T1000 (cell line): ENCODE results near the gene PYROXD2.

Source experiments
- DNase-seq: peaks from one replicate; lab custom pipeline; 2025; ENCODE audit warnings: mixed read lengths; lab: John Stamatoyannopoulos, UW

Gene PYROXD2

GRCh38 chr10:98414578-98414931 is 427 bp downstream of the PYROXD2 start:
- no peak for DNase-seq

- no peak for DNase-seq
Observed at GRCh38 chr10:98411768-98412167, 3.2 kb downstream of the PYROXD2 start.

- DNase-seq, result no peak
Observed at GRCh38 chr10:98411166-98411565, 3.8 kb downstream of the PYROXD2 start.

- DNase-seq, result no peak
Observed at GRCh38 chr10:98410759-98411158, 4.2 kb downstream of the PYROXD2 start.

- DNase-seq, result no peak
Observed at GRCh38 chr10:98410135-98410743, 4.7 kb downstream of the PYROXD2 start.

GRCh38 chr10:98408799-98409198 is 6.2 kb downstream of the PYROXD2 start:
- DNase-seq, result no peak

GRCh38 chr10:98407744-98408241 is 7.2 kb downstream of the PYROXD2 start:
- no peak for DNase-seq

- DNase-seq, result no peak
Observed at GRCh38 chr10:98407017-98407743, 7.8 kb downstream of the PYROXD2 start.

GRCh38 chr10:98405422-98405821 is 9.6 kb downstream of the PYROXD2 start:
- DNase-seq, result no peak

GRCh38 chr10:98404571-98405359 is 10.2 kb downstream of the PYROXD2 start:
- DNase-seq, result peak; percentile 47

- peak; percentile 24 for DNase-seq
Observed at GRCh38 chr10:98403812-98404504, 11.0 kb downstream of the PYROXD2 start.

- DNase-seq, result no peak
Observed at GRCh38 chr10:98402931-98403718, 11.9 kb downstream of the PYROXD2 start.

GRCh38 chr10:98402478-98402877 is 12.5 kb downstream of the PYROXD2 start:
- DNase-seq, result no peak

GRCh38 chr10:98400482-98400881 is 14.5 kb downstream of the PYROXD2 start:
- no peak for DNase-seq

GRCh38 chr10:98399784-98400183 is 15.2 kb downstream of the PYROXD2 start:
- no peak for DNase-seq

GRCh38 chr10:98397089-98397600 is 17.8 kb downstream of the PYROXD2 start:
- no peak for DNase-seq

GRCh38 chr10:98396096-98397063 is 18.6 kb downstream of the PYROXD2 start:
- no peak for DNase-seq

GRCh38 chr10:98394851-98395440 is 20.0 kb downstream of the PYROXD2 start:
- DNase-seq, result no peak

GRCh38 chr10:98391578-98391991 is 23.4 kb downstream of the PYROXD2 start:
- DNase-seq, result no peak

GRCh38 chr10:98391065-98391464 is 23.9 kb downstream of the PYROXD2 start:
- no peak for DNase-seq
